Measurements from ENCODE around the gene AGFG2. TPM values are rescaled to one million over a fixed set of nuclear protein-coding genes. Genes with fewer than 3 reads are reported as not detected.

The AGFG2 gene
- total and polyA plus RNA-seq, 10 of the 15 experiments (the other 5 are each of a cell fraction or from before 2014, with no cell fraction given), result 0.90 to 71.5 (median 25.4) TPM

DNA sequence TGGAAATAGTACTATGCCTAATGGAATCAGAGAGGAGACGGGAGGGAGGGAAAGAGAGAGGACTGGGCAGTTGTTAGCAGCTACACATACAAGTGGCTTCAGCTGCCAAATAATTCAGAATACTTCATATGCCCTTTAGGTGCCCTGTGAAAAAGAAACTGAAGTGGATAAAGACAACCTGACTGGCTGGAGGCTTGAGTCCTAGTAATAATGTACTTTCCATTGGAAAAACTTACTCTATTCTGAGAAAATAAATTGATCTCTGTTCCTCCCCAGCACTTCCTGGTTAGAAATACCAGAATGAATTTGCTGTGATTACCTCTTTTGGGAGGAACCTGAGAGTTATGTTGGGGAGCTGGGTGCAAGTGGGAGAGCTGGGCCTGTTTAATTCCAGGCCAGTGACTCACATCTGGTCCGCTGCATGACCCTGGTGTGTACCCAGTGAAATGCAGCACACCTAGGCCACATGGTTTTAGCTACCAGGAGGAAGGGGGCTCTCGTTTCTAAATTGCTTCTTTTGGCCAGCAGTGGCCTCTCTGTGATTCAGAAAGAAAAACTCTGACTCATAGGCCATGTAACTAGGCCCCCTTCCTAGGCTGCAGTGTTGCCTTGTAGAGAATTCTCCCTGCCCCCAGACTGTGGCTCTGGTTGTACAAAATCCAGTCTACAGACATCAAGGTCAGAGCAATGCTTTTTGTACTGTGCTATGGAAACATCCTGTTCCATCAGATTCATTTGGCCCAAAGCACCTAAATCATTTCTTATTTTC lies 6.5 kb downstream of the AGFG2 start (continued):
- TF ChIP-seq, protein P1, sequence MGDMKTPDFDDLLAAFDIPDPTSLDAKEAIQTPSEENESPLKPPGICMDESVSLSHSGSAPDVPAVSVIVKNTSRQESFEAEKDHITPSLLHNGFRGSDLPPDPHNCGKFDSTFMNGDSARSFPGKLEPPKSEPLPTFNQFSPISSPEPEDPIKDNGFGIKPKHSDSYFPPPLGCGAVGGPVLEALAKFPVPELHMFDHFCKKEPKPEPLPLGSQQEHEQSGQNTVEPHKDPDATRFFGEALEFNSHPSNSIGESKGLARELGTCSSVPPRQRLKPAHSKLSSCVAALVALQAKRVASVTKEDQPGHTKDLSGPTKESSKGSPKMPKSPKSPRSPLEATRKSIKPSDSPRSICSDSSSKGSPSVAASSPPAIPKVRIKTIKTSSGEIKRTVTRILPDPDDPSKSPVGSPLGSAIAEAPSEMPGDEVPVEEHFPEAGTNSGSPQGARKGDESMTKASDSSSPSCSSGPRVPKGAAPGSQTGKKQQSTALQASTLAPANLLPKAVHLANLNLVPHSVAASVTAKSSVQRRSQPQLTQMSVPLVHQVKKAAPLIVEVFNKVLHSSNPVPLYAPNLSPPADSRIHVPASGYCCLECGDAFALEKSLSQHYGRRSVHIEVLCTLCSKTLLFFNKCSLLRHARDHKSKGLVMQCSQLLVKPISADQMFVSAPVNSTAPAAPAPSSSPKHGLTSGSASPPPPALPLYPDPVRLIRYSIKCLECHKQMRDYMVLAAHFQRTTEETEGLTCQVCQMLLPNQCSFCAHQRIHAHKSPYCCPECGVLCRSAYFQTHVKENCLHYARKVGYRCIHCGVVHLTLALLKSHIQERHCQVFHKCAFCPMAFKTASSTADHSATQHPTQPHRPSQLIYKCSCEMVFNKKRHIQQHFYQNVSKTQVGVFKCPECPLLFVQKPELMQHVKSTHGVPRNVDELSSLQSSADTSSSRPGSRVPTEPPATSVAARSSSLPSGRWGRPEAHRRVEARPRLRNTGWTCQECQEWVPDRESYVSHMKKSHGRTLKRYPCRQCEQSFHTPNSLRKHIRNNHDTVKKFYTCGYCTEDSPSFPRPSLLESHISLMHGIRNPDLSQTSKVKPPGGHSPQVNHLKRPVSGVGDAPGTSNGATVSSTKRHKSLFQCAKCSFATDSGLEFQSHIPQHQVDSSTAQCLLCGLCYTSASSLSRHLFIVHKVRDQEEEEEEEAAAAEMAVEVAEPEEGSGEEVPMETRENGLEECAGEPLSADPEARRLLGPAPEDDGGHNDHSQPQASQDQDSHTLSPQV (IDR thresholded peaks at IDR 0.05), result no peak
- TF ChIP-seq ZBED1 (IDR thresholded peaks at IDR 0.05; ENCODE audit: borderline replicate concordance) (peak; percentile 56; the same call in 1 of the 2 replicates), RFX5 (IDR thresholded peaks at IDR 0.05; ENCODE audit: low read depth, low read length) (no peak), MYB (IDR thresholded peaks at IDR 0.05; ENCODE audit: borderline replicate concordance, low read depth, low read length) (no peak), JUNB (IDR thresholded peaks at IDR 0.05) (peak; percentile 94), GATAD2B (conservative IDR thresholded peaks at IDR 0.05; ENCODE audit: low read depth) (0 out of 2 replicates have a peak, but pooled peaks have one; percentile 33), BCL11A (IDR thresholded peaks at IDR 0.05; ENCODE audit: low read depth, low read length) (peak; percentile 70), SUPT20H (IDR thresholded peaks at IDR 0.05; ENCODE audit: borderline replicate concordance, control insufficient read depth, low read depth, low read length) (no peak), NR2C1 (IDR thresholded peaks at IDR 0.05) (no peak)
- TF ChIP-seq, protein P2, sequence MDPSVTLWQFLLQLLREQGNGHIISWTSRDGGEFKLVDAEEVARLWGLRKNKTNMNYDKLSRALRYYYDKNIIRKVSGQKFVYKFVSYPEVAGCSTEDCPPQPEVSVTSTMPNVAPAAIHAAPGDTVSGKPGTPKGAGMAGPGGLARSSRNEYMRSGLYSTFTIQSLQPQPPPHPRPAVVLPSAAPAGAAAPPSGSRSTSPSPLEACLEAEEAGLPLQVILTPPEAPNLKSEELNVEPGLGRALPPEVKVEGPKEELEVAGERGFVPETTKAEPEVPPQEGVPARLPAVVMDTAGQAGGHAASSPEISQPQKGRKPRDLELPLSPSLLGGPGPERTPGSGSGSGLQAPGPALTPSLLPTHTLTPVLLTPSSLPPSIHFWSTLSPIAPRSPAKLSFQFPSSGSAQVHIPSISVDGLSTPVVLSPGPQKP (IDR thresholded peaks at IDR 0.05; ENCODE audit: low read depth, low read length), result no peak
- TF ChIP-seq, protein P3, sequence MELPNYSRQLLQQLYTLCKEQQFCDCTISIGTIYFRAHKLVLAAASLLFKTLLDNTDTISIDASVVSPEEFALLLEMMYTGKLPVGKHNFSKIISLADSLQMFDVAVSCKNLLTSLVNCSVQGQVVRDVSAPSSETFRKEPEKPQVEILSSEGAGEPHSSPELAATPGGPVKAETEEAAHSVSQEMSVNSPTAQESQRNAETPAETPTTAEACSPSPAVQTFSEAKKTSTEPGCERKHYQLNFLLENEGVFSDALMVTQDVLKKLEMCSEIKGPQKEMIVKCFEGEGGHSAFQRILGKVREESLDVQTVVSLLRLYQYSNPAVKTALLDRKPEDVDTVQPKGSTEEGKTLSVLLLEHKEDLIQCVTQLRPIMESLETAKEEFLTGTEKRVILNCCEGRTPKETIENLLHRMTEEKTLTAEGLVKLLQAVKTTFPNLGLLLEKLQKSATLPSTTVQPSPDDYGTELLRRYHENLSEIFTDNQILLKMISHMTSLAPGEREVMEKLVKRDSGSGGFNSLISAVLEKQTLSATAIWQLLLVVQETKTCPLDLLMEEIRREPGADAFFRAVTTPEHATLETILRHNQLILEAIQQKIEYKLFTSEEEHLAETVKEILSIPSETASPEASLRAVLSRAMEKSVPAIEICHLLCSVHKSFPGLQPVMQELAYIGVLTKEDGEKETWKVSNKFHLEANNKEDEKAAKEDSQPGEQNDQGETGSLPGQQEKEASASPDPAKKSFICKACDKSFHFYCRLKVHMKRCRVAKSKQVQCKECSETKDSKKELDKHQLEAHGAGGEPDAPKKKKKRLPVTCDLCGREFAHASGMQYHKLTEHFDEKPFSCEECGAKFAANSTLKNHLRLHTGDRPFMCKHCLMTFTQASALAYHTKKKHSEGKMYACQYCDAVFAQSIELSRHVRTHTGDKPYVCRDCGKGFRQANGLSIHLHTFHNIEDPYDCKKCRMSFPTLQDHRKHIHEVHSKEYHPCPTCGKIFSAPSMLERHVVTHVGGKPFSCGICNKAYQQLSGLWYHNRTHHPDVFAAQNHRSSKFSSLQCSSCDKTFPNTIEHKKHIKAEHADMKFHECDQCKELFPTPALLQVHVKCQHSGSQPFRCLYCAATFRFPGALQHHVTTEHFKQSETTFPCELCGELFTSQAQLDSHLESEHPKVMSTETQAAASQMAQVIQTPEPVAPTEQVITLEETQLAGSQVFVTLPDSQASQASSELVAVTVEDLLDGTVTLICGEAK (IDR thresholded peaks at IDR 0.05; ENCODE audit: borderline replicate concordance), result no peak
- TF ChIP-seq, protein P4, sequence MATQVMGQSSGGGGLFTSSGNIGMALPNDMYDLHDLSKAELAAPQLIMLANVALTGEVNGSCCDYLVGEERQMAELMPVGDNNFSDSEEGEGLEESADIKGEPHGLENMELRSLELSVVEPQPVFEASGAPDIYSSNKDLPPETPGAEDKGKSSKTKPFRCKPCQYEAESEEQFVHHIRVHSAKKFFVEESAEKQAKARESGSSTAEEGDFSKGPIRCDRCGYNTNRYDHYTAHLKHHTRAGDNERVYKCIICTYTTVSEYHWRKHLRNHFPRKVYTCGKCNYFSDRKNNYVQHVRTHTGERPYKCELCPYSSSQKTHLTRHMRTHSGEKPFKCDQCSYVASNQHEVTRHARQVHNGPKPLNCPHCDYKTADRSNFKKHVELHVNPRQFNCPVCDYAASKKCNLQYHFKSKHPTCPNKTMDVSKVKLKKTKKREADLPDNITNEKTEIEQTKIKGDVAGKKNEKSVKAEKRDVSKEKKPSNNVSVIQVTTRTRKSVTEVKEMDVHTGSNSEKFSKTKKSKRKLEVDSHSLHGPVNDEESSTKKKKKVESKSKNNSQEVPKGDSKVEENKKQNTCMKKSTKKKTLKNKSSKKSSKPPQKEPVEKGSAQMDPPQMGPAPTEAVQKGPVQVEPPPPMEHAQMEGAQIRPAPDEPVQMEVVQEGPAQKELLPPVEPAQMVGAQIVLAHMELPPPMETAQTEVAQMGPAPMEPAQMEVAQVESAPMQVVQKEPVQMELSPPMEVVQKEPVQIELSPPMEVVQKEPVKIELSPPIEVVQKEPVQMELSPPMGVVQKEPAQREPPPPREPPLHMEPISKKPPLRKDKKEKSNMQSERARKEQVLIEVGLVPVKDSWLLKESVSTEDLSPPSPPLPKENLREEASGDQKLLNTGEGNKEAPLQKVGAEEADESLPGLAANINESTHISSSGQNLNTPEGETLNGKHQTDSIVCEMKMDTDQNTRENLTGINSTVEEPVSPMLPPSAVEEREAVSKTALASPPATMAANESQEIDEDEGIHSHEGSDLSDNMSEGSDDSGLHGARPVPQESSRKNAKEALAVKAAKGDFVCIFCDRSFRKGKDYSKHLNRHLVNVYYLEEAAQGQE (IDR thresholded peaks at IDR 0.05; ENCODE audit: low read depth, low read length), result no peak
- TF ChIP-seq, protein P5, sequence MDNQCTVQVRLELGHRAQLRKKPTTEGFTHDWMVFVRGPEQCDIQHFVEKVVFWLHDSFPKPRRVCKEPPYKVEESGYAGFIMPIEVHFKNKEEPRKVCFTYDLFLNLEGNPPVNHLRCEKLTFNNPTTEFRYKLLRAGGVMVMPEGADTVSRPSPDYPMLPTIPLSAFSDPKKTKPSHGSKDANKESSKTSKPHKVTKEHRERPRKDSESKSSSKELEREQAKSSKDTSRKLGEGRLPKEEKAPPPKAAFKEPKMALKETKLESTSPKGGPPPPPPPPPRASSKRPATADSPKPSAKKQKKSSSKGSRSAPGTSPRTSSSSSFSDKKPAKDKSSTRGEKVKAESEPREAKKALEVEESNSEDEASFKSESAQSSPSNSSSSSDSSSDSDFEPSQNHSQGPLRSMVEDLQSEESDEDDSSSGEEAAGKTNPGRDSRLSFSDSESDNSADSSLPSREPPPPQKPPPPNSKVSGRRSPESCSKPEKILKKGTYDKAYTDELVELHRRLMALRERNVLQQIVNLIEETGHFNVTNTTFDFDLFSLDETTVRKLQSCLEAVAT (IDR thresholded peaks at IDR 0.05), result peak; percentile 18; the same call in 1 of the 2 replicates

Data from GM12878 (cell line).